ENCODE measurements around the gene CSNK2B. TPM values are rescaled to one million over a fixed set of nuclear protein-coding genes. Genes with fewer than 3 reads are reported as not detected.
A peak's percentile ranks its signal among the peaks of the same experiment; 100 is the strongest.

Gene CSNK2B
- total and polyA plus RNA-seq, 2 donors from 2014 or later: 130 to 270 TPM

DNA sequence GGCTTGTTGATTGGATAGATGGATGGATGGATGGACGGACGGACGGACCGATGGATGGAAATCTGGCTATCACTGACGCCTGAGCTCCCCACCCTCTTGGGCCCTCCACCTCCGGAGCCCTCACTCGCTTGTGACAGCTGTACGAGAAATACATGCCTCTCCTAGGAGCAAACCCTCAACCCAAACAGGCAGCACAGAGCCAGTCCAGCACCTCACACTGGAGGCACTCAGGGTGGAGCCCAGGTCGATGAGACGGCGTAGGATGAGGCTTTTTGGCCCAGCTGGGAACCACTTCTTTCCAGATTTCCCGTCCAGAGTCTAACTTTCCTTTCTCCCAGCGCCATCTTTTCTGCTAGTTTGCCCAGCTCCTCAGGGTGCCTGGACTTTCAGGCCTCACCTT is 17.7 kb downstream of the CSNK2B start:
- Histone ChIP-seq H3K9me3 (ENCODE audit: control insufficient read depth in 2 of 3, insufficient read depth in 1 of 3, low read length in 3 of 3) (no peaks in the 10 kb centered on the region), H3K27ac (ENCODE audit: low read depth in 2 of 2, low read length in 2 of 2) (no peak overlapping the region), H3K4me3 (ENCODE audit: low read length in 3 of 3) (peak overlapping the region in 1 of 3 donors; percentile 13), H3K27me3 (ENCODE audit: control insufficient read depth, insufficient read depth, low read length) (no peaks in the 10 kb centered on the region), H3K4me1 (ENCODE audit: control insufficient read depth in 2 of 3, insufficient read depth in 2 of 3, low read depth in 1 of 3, low read length in 3 of 3) (peaks cover 3 to 8% (median 4%) of the 10 kb centered on the region in 3 donors), H3K9ac (ENCODE audit: low read length in 3 of 3) (peak overlapping the region in 1 of 3 donors; percentile 24), H3K36me3 (ENCODE audit: control insufficient read depth in 2 of 3, insufficient read depth in 3 of 3, low read length in 3 of 3) (peaks cover 0 to 16% (median 12%) of the 10 kb centered on the region in 3 donors)
- peak in 1 of 5 donors; percentile 15 for DNase-seq
- TF ChIP-seq, protein P1, sequence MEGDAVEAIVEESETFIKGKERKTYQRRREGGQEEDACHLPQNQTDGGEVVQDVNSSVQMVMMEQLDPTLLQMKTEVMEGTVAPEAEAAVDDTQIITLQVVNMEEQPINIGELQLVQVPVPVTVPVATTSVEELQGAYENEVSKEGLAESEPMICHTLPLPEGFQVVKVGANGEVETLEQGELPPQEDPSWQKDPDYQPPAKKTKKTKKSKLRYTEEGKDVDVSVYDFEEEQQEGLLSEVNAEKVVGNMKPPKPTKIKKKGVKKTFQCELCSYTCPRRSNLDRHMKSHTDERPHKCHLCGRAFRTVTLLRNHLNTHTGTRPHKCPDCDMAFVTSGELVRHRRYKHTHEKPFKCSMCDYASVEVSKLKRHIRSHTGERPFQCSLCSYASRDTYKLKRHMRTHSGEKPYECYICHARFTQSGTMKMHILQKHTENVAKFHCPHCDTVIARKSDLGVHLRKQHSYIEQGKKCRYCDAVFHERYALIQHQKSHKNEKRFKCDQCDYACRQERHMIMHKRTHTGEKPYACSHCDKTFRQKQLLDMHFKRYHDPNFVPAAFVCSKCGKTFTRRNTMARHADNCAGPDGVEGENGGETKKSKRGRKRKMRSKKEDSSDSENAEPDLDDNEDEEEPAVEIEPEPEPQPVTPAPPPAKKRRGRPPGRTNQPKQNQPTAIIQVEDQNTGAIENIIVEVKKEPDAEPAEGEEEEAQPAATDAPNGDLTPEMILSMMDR (IDR thresholded peaks at IDR 0.05; ENCODE audit: borderline replicate concordance, extremely low read depth, insufficient read depth): no peak
- no peak for FAIRE-seq
- intact Hi-C loops (cut with DNase I): no loop called here

- DNase-seq: no peak
- Histone ChIP-seq H3K27me3 (ENCODE audit: control insufficient read depth, insufficient read depth, low read length) (no peaks in the 10 kb centered on the region), H3K9ac (ENCODE audit: low read length in 3 of 3) (no peak overlapping the region), H3K9me3 (ENCODE audit: control insufficient read depth in 2 of 3, insufficient read depth in 1 of 3, low read length in 3 of 3) (no peaks in the 10 kb centered on the region), H3K4me3 (ENCODE audit: low read length in 3 of 3) (no peak overlapping the region), H3K4me1 (ENCODE audit: control insufficient read depth in 2 of 3, insufficient read depth in 2 of 3, low read depth in 1 of 3, low read length in 3 of 3) (peaks cover 0 to 3% (median 2%) of the 10 kb centered on the region in 3 donors), H3K36me3 (ENCODE audit: control insufficient read depth in 2 of 3, insufficient read depth in 3 of 3, low read length in 3 of 3) (peaks cover 0 to 42% (median 34%) of the 10 kb centered on the region in 3 donors), H3K27ac (ENCODE audit: low read depth in 2 of 2, low read length in 2 of 2) (no peak overlapping the region)
- TF ChIP-seq, protein P1 (IDR thresholded peaks at IDR 0.05; ENCODE audit: borderline replicate concordance, extremely low read depth, insufficient read depth): no peak
- FAIRE-seq: no peak
- intact Hi-C loops (cut with DNase I): no loop called here
Measured at GRCh38 chr6:31686483-31686882, 20.6 kb downstream of the CSNK2B start.

DNA sequence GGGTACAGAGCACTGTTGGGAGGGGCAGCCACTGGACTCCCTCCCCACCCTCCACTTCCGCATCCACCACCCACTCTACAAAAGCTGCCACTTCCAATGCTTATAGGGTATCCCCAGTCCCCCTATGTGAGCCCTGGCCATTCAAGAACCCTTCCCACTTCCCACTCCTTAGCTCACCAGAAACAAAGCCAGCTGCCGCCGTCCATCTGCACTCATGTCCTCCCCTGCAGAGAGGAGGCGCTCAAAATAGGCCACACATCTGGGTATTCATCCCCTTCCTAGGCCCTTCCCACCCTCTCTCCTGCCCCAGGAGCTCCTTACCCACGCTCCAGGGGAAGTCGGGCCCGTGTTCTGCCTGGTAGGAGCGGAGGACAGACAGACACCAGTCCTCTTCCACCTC is 21.4 kb downstream of the CSNK2B start:
- no peak for DNase-seq
- no peak overlapping the region for H3K4me3 ChIP-seq (ENCODE audit: low read length in 3 of 3)
- H3K36me3 ChIP-seq (ENCODE audit: control insufficient read depth in 2 of 3, insufficient read depth in 3 of 3, low read length in 3 of 3): peaks cover 0 to 46% (median 39%) of the 10 kb centered on the region in 3 donors
- H3K4me1 ChIP-seq (ENCODE audit: control insufficient read depth in 2 of 3, insufficient read depth in 2 of 3, low read depth in 1 of 3, low read length in 3 of 3): peaks cover 0 to 2% (median 0%) of the 10 kb centered on the region in 3 donors
- H3K27ac ChIP-seq (ENCODE audit: low read depth in 2 of 2, low read length in 2 of 2): no peak overlapping the region
- no peaks in the 10 kb centered on the region for H3K27me3 ChIP-seq (ENCODE audit: control insufficient read depth, insufficient read depth, low read length)
- intact Hi-C loops (cut with DNase I): no loop called here
- no peak overlapping the region for H3K9ac ChIP-seq (ENCODE audit: low read length in 3 of 3)
- FAIRE-seq: no peak
- TF ChIP-seq, protein P1 (IDR thresholded peaks at IDR 0.05; ENCODE audit: borderline replicate concordance, extremely low read depth, insufficient read depth): no peak
- H3K9me3 ChIP-seq (ENCODE audit: control insufficient read depth in 2 of 3, insufficient read depth in 1 of 3, low read length in 3 of 3): no peaks in the 10 kb centered on the region
